ENCODE measurements around the gene HUS1.

The HUS1 gene

DNA sequence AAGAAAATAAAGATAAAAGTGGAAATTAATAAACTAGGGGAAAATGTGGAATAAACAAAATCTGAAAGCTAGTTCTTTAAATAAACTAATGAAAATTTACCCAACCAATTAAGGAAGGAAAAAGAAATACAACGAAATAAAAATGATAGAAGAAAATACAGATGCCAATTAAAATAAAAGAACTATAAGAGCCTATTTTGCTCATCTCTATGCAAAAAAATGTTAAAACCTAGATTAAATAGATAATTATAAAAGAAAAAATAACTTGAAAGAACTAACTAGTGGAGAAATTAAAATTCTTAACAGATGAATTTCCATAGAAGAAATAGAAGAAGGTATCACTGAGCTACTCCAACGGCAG lies 63.8 kb downstream of the HUS1 start:
- no peak for FAIRE-seq

GRCh38 chr7:47914717-47915615 lies 64.4 kb downstream of the HUS1 start:
- FAIRE-seq, result no peak
